Peyer's patch (tissue), 4 donors: Measurements from ENCODE around the gene DHRS2.

Experiments used
- CTCF ChIP-seq, 6 experiments: fragments of 450-650 bp in 4 of 6; fragments of 200-600 bp in 2 of 6; sonication (generic) in 1 of 6; IDR thresholded peaks; one replicate each; pipeline ENCODE4 v1.5.1; 2017 to 2019; ENCODE audit warnings: antibody characterized with exemption in 6 of 6, mild to moderate bottlenecking in 3 of 6, moderate library complexity in 1 of 6
- POLR2A ChIP-seq, 2 donors: fragments of 450-650 bp; IDR thresholded peaks; one replicate each; pipeline ENCODE4 v1.5.1; 2017; ENCODE audit warnings: antibody characterized with exemption in 2 of 2, mild to moderate bottlenecking in 2 of 2, moderate library complexity in 2 of 2

GRCh38 chr14:23694085-23694948 is 58.2 kb downstream of the DHRS2 start:
- TF ChIP-seq CTCF (IDR thresholded peaks at IDR 0.05), result no peak
- no peak for TF ChIP-seq POLR2A (IDR thresholded peaks at IDR 0.05)
